Mucosa of descending colon (tissue), 3 donors: Measurements from ENCODE around the gene APBA2. TPM values are rescaled to one million over a fixed set of nuclear protein-coding genes. Genes with fewer than 3 reads are reported as not detected.

Experiments
- ATAC-seq: fragments of 200-7000 bp; cut with Tn5 transposase; one replicate; pipeline ENCODE4 v1.9.1; 2020; ENCODE audit warnings: mild to moderate bottlenecking, moderate library complexity
- DNase-seq, 3 donors: peaks; one replicate each; pipeline ENCODE4 v3.0.0-alpha.2; 2020
- H3K36me3 ChIP-seq: fragments of 200-600 bp; one replicate; pipeline ENCODE4 v1.8.0; 2021; ENCODE audit warnings: low read depth, mild to moderate bottlenecking
- H3K4me1 ChIP-seq: fragments of 200-600 bp; one replicate; pipeline ENCODE4 v1.8.0; 2021; ENCODE audit warnings: low read depth, mild to moderate bottlenecking
- H3K4me3 ChIP-seq: fragments of 200-600 bp; one replicate; pipeline ENCODE4 v1.8.0; 2021; ENCODE audit warnings: mild to moderate bottlenecking
- H3K9me3 ChIP-seq: fragments of 200-600 bp; one replicate; pipeline ENCODE4 v1.8.0; 2021; ENCODE audit warnings: mild to moderate bottlenecking
- intact Hi-C, 2 donors: fragments of 100-400 bp; cut with DNase I in 1 of 2; cut with micrococcal nuclease in 1 of 2; formaldehyde crosslinking; loops; one replicate each; pipeline versions ENCODE4 v1.11.0 to v1.11.1; 2022; cut with DNase I, micrococcal nuclease
- total RNA-seq, 3 donors: library from RNA; stranded (reverse); fragmentation: NEBNext Ultra II Directional in 2 of 3; extraction: Animal tissue kit (Norgen Biotek cat#: 25700) in 2 of 3; gene quantifications; one replicate each; pipeline versions ENCODE4 v1.2.1 to v1.2.4, GENCODE V29; 2021 to 2023
- TF ChIP-seq, protein P1 (sequence below): fragments of 200-600 bp; IDR thresholded peaks from one replicate; pipeline ENCODE4 v1.8.0; 2022; ENCODE audit warnings: antibody characterized with exemption, mild to moderate bottlenecking
- donor health status: DM: no; HTN: no; CAD: no; lungs with moderate emphysema.
- donor health status: DM: no; HTN: no; CAD: no.
- donor health status: DM: no; HTN: yes; CAD: no.

Gene APBA2
- total RNA-seq, 3 donors from 2014 or later, result 0.69 to 2.0 (median 1.2) TPM

GRCh38 chr15:29126821-29127461, 241.2 kb downstream of the APBA2 start:
- H3K9me3 ChIP-seq, result no peaks in the 10 kb centered on the region
- TF ChIP-seq, protein P1, sequence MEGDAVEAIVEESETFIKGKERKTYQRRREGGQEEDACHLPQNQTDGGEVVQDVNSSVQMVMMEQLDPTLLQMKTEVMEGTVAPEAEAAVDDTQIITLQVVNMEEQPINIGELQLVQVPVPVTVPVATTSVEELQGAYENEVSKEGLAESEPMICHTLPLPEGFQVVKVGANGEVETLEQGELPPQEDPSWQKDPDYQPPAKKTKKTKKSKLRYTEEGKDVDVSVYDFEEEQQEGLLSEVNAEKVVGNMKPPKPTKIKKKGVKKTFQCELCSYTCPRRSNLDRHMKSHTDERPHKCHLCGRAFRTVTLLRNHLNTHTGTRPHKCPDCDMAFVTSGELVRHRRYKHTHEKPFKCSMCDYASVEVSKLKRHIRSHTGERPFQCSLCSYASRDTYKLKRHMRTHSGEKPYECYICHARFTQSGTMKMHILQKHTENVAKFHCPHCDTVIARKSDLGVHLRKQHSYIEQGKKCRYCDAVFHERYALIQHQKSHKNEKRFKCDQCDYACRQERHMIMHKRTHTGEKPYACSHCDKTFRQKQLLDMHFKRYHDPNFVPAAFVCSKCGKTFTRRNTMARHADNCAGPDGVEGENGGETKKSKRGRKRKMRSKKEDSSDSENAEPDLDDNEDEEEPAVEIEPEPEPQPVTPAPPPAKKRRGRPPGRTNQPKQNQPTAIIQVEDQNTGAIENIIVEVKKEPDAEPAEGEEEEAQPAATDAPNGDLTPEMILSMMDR, result no peak
- intact Hi-C loops, result no loop called here
- ATAC-seq, result no peak
- H3K4me3 ChIP-seq, result no peak overlapping the region
- H3K4me1 ChIP-seq, result no peaks in the 10 kb centered on the region
- peak in 2 of 3 donors; percentile 23 to 36 for DNase-seq
- H3K36me3 ChIP-seq, result no peaks in the 10 kb centered on the region

- intact Hi-C loops, result no loop called here
- DNase-seq, result peak in 2 of 3 donors; percentile 15 to 25
- TF ChIP-seq, protein P1, result no peak
Measured at GRCh38 chr15:29127506-29128430, 242.0 kb downstream of the APBA2 start.

DNA sequence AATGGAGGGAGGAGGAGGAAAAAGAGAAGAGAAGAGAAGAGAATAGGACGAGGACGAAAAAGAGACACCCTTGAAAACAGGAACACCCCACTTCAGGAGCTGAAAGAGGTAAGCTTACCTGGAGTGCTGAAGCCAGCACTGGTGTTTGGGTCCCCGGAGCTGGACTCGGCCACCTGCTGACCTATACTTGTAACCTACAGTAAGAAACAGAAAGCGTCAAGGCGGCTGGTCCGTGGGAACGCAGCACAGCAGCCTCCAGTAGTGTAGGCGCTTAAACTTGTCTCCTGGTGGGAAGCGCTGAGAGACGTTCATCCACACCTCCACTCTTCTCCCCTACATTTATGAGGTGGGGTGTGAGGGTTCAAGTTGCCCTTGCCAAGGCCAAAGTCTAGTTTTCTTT, 242.9 kb downstream of the APBA2 start:
- Histone ChIP-seq H3K4me3 (no peak overlapping the region), H3K36me3 (no peaks in the 10 kb centered on the region), H3K9me3 (no peaks in the 10 kb centered on the region), H3K4me1 (no peaks in the 10 kb centered on the region)
- TF ChIP-seq, protein P1, result no peak
- no peak for ATAC-seq
- intact Hi-C loops, result no loop called here
- DNase-seq, result peak in 2 of 3 donors; percentile 2 to 34

More at GRCh38 chr15:29127506-29128430, 242.0 kb downstream of the APBA2 start:
- no peaks in the 10 kb centered on the region for H3K9me3 ChIP-seq
- ATAC-seq, result no peak
- no peaks in the 10 kb centered on the region for H3K4me1 ChIP-seq
- no peak overlapping the region for H3K4me3 ChIP-seq
- H3K36me3 ChIP-seq, result no peaks in the 10 kb centered on the region

- DNase-seq, result peak in 1 of 3 donors; percentile 3
- Histone ChIP-seq H3K4me1 (no peaks in the 10 kb centered on the region), H3K36me3 (no peaks in the 10 kb centered on the region), H3K4me3 (no peak overlapping the region), H3K9me3 (no peaks in the 10 kb centered on the region)
- TF ChIP-seq, protein P1, result no peak
- intact Hi-C loops, result no loop called here
- ATAC-seq, result no peak
Measured at GRCh38 chr15:29129221-29129620, 243.4 kb downstream of the APBA2 start.

GRCh38 chr15:29129926-29130325, 244.2 kb downstream of the APBA2 start:
- peak in 1 of 3 donors; percentile 7 for DNase-seq
- Histone ChIP-seq H3K4me1 (no peaks in the 10 kb centered on the region), H3K4me3 (no peak overlapping the region), H3K36me3 (no peaks in the 10 kb centered on the region), H3K9me3 (no peaks in the 10 kb centered on the region)
- TF ChIP-seq, protein P1, result no peak
- intact Hi-C loops, result no loop called here
- no peak for ATAC-seq
